T-helper 2 cell (primary cell): ENCODE results near the gene HDAC4.
"Not testable (repeated sequence)": the region's sequence is repeated elsewhere in the genome, so short reads cannot be mapped to it uniquely, and the experiment has no call there.

ENCODE experiments used
- DNase-seq, 5 experiments: peaks; one replicate each; pipeline versions ENCODE4 v3.0.0 to v3.0.0-alpha.2; 2012 to 2022

HDAC4 gene

GRCh38 chr2:239040152-239040761, 360.6 kb downstream of the HDAC4 start:
- no peak for DNase-seq

DNA sequence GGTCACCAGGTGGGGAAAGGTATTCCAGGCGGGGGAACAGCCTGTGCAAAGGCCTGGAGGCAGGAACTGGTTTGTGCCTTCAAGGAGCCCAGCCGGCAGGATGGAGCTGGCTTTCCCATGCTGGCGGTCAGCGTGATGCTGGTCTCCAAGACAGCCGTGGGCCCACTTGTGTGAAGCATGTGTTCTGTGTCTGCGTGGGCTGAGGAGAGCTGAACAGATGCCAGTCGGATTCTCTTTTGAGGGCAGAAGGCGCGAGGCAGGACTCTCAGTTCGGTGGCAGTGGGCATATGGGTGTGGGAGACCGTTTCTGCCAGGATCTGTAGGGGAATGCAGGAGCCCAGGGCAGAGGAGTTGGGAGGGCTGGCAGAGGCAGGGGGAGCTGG, 361.4 kb downstream of the HDAC4 start:
- DNase-seq: no peak

DNA sequence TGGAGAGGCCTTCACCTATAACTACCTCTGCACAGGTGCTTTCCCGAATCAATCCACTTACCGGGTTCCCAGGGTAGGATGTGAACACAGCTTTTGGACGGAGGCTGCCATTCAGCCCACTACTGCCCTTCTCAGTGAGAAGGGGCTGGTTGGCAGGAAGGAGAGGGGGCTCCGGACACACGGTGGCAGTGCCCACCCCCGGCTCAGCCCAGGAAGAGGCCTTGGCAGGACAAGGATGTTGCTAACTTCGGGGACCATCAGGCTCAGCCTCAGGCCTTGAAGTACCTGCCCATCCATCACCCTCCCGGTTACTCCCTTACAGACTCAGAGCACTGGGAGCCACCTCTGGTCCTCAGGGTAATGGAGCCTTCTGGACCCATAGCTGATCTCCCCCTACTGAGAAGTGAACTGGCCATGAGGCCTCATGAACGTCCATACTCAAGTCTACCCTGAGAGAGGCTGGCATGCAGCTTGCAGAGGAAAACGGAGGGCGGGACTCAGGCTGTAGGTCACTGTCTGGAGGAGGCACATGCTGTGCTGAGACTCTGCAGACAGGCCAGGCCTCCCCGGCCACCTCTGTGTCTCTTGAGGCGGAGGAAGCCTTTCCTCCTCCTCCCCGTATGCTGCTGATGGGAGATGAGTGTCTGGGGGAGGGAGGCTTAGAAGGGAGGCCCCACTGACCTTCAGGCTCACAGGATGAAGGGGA, 361.9 kb downstream of the HDAC4 start:
- DNase-seq: no peak

DNA sequence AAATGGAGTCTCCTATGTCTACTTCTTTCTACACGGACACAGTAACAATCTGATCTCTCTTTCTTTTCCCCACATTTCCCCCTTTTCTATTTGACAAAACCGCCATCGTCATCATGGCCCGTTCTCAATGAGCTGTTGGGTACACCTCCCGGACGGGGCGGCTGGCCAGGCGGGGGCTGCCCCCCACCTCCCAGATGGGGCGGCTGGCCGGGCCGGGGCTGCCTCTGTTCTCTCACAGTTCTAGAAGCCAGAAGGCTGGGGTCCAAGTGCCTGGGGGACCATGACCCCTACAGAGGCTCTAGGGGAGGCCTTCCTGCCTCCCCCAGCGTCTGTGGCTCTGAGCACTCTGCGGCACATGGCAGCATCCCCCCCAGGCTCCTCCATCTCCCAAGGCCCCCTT, 362.5 kb downstream of the HDAC4 start:
- not testable (repeated sequence) for DNase-seq

DNA sequence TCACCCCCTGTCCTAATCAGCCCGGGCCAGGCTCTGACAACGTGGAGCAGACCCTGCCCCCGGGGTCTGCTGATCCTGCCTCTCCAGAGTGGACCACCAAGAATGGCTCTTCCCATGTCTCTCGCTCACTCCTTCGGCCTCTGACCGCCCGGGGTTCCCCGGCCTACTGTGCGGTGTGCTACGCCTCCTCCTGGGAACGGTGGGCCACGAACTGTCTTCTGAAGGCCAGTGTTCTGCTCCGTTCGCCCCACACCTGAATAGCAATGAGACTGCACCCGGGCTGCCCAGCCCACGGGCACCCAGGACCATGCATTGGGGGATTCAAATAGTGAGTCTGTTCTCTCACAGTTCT, 363.3 kb downstream of the HDAC4 start:
- no peak for DNase-seq

GRCh38 chr2:239036819-239037558, 363.8 kb downstream of the HDAC4 start:
- DNase-seq: no peak

- peak in 1 of 5 experiments; percentile 19 for DNase-seq
These were observed 364.7 kb downstream of the HDAC4 start for GRCh38 chr2:239035997-239036731.

DNA sequence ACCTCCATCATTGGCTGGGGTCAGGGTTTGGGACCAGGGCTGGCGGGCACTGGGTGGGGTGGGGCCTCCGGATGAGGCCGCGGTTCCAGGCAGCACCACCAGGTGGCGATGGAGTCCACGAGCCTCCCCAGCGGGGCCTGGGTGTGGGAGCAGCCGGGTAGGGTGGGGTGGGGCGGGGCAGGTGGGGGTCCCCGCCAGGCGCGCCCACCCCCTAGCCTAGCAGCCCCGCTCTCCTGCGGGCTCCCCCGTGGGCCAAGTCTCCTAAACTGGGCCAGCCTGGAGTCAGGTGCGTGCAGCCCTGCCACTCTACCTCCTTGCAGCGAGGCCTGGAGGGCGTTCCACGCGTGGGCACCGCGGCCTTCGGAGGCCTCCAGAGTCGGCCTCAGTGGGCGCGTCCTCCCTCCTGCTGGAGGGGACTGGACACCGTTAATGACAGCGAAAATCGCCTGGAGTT, 365.4 kb downstream of the HDAC4 start:
- peak; percentile 17 to 54 (median 46) for DNase-seq

- no peak for DNase-seq
These were observed 366.1 kb downstream of the HDAC4 start for GRCh38 chr2:239034561-239035341.

GRCh38 chr2:239033801-239034560, 366.8 kb downstream of the HDAC4 start:
- no peak for DNase-seq

DNA sequence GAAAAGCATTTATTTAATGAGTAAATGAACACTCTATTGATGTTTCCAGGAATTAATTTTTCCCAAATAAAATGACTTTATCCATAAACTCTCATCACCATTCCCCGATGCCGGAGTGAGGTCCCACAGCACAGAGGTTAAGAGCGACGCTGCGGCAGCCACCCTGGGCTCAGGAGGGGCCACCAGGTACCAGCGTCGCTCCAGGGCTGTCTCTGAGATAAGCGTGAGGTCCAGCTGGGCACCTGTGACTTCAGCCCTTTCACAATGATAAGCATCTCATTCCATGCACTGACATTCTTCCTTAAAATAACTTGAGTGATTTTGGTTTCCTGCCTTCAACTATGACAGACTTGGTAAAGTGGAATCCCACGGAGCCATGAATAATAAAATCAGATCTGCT, 370.9 kb downstream of the HDAC4 start:
- no peak for DNase-seq

DNA sequence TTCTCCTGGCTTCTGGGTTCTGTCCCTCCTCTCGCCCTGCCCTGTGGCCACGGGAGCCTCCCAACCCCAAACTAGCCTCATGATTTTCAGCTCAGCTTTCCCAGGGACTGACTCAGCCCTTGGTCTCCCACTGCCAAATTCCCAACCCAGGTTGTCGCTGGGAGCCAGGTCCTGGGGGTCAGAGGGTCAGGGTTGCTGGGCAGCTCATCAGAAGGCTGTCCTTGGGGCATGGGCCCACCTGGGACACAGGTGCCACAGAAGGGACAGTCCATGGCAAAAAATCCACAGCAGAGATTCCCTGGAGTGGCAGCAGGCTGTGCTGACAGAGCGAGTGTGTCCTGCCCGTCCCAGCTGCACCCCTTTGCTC, 372.6 kb downstream of the HDAC4 start:
- no peak for DNase-seq

- no peak for DNase-seq
These were observed 373.2 kb downstream of the HDAC4 start for GRCh38 chr2:239027391-239028252.

DNA sequence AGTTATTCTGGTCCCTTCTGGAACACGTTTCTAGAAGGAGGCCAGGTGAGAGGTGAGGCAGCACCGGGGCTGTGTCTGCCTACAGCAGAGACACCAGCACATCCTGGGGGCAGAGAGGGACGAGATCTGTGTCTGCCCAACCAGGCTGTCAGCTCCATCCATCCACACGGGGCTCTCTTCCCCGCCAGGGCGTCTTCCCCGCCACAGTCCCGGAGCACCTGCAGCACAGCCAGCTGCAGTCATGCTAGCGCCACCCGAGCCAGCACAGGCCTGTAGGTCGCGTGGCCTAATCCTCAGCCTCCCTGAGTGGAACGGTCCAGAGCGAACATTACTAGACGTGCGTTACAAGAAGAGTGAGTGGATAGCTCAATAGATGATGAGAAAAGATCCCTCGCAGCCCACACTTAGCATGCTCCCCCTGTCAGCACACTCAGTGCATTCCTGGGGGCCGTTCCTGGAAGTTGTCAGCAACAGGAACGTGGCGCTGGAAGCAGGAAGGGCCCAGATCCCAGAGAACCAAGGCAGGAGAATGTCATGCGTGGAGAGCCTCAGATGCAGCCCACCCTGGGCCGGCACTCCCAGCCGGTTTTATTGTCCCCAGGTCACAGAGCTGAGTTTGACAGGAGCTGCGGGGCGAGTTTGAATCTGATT, 374.0 kb downstream of the HDAC4 start:
- no peak for DNase-seq

DNA sequence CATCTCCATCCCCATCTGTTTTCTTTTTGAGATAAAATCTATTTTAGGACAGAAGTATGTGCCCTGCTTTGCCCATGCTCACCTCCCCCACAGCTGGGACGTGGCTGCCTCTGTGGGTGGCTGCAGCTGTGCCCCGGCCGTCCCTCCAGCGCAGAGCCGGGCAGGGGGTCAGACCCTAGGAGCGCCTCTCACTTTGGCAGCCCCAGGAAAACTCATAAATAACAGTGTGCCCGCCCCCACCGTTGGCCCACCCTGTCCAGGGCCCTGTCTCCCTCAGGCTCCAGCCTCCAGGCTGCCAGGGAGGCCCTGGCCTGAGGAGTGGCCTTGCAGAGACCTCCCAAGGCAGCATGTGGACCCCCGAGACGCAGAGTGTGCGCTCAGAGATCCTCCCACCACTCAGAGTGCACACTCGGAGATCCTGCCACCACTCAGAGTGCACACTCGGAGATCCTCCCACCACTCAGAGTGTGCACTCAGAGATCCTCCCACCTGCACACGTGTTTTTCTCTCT, 374.8 kb downstream of the HDAC4 start:
- no peak for DNase-seq

DNA sequence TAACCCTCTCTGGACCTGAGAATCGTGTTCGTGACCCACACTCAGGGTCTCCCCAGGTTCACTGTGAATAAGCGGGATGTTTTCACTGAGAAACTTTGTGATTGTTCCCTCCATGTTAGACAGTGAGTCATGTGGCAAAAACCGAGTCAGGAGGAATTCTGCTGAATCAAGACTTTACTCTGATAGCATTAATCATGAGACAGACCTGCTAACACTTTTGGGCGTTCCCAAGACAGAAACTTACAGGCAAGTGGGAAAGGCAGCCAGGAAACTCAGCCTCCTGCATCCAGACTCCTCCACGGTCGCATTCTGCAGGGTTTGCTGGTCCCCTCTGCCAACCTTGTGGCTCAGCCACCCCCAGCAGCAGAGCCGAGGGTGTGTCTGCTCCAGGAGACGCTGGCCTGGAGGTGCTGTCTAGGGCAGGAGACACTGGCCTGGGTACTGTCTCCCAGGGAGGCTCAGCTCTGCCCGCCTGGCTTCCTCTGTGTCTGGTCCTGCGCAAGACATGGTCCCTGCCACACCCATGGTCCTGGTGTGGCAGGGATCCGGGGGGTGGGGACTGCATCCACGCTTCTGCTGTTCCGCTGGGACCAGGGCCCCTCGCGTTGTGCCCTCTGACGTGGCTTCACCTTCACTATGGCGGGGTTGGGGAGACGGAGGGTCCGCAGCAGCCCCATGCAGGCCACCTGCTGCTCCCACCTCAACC, 375.6 kb downstream of the HDAC4 start:
- no peak for DNase-seq

GRCh38 chr2:239024226-239024625, 376.6 kb downstream of the HDAC4 start:
- DNase-seq: no peak

- no peak for DNase-seq
These were observed 378.2 kb downstream of the HDAC4 start for GRCh38 chr2:239022437-239023260.
